ENCODE results near the gene FARS2. TPM values are rescaled to one million over a fixed set of nuclear protein-coding genes. Genes with fewer than 3 reads are reported as not detected.

Gene FARS2
- polyA plus RNA-seq, 2 donors: 5.0 to 10.5 TPM

DNA sequence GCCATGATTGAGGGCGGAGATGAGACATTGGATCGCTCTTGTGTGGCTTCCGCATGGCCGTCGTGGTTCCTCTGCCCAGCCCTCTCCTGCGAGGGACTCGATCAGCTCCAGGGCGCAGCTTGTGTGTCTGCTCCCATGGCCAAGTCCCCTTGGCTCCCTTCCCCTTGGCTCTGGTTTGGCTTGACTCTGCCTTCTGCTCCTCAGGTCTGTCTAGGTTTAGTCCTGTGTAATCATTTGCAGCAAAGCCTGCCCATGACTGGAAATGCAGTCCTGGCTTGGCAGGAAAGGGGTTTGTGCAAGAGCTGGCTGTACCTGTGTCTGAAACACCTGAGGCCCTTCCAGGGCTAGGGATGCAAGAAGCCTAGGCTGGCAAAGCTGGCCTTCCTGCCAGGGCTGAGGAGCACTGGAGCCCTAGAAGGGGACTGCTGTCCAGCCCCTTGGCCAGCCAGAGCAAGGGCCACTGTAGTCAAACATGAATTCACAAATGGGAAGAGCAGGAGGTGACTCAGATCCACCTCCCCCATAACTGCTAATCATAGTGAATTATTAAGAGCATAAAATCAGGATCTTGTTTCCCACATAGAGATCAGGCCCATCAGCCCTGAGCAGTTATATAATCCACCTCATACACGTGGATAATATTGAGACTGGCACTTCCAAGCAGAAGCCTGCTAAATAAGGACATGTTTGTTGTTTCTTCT, 196.8 kb downstream of the FARS2 start:
- H3K4me3 ChIP-seq (ENCODE audit: low read depth in 1 of 2, low read length in 2 of 2): peak overlapping the region in 1 of 2 donors; percentile 38
- no peaks in the 10 kb centered on the region for H3K9me3 ChIP-seq (ENCODE audit: control insufficient read depth in 2 of 2, insufficient read depth in 1 of 2, low read depth in 1 of 2, low read length in 1 of 2)
- no peaks in the 10 kb centered on the region for H3K27me3 ChIP-seq (ENCODE audit: control insufficient read depth in 1 of 2, insufficient read depth in 2 of 2, low read length in 2 of 2)
- H3K4me1 ChIP-seq (ENCODE audit: control insufficient read depth in 2 of 2, insufficient read depth in 2 of 2, low read length in 1 of 2): peaks cover 3 to 10% of the 10 kb centered on the region in 2 donors
- peaks cover 2% of the 10 kb centered on the region in 2 donors for H3K36me3 ChIP-seq (ENCODE audit: control insufficient read depth in 2 of 2, insufficient read depth in 2 of 2, low read length in 1 of 2)
- H3K27ac ChIP-seq (ENCODE audit: low read depth in 2 of 2, low read length in 1 of 2): peak overlapping the region; percentile 68 to 93
- WGBS, 2 donors: 54 to 55% methylated on average over 9 of the region's 9 CpGs

DNA sequence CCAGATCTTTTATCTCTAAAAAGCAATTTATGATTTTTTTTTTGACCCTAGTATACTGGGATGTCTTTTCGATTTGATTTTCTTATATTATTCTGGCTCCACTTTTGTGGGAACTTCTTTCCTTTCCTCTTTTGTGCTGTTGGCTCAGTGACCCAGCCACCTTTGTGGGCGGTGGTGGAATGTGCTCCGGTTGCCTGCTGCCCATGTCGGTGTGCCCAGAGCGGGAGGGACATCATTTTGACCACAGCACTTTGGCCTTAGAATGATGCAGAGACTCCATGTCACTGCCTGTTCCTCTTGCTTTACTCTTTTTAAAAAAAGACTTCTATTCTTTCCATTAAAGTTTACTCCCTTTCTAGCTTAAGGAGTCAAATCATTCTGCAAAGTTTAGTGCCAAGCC, 198.0 kb downstream of the FARS2 start:
- Histone ChIP-seq H3K9me3 (ENCODE audit: control insufficient read depth in 2 of 2, insufficient read depth in 1 of 2, low read depth in 1 of 2, low read length in 1 of 2) (no peaks in the 10 kb centered on the region), H3K4me1 (ENCODE audit: control insufficient read depth in 2 of 2, insufficient read depth in 2 of 2, low read length in 1 of 2) (peaks cover 3 to 10% of the 10 kb centered on the region in 2 donors), H3K36me3 (ENCODE audit: control insufficient read depth in 2 of 2, insufficient read depth in 2 of 2, low read length in 1 of 2) (peaks cover 0 to 2% of the 10 kb centered on the region in 2 donors), H3K27me3 (ENCODE audit: control insufficient read depth in 1 of 2, insufficient read depth in 2 of 2, low read length in 2 of 2) (no peaks in the 10 kb centered on the region), H3K27ac (ENCODE audit: low read depth in 2 of 2, low read length in 1 of 2) (no peak overlapping the region), H3K4me3 (ENCODE audit: low read depth in 1 of 2, low read length in 2 of 2) (no peak overlapping the region)
- WGBS, 2 donors: 87 to 88% methylated on average over 5 of the region's 5 CpGs

DNA sequence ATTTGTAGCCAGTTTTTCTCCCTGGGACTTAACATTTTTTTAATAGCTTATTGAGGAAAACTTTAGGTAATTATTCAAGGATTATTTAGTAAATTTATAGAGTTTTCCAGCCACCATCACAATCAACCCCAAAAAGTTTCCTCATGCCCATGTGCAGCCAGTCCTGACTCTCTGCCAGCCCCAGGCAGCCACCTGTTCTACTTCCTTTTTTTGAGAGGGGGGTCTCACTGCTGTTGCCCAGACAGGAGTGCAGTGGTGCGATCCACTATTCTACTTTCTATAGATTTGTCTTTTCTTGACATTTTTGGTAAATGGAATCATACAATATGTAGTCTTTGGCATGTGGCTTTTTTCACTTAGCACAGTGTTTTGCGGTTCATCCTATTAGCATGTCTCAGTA, 200.1 kb downstream of the FARS2 start:
- Histone ChIP-seq H3K36me3 (ENCODE audit: control insufficient read depth in 2 of 2, insufficient read depth in 2 of 2, low read length in 1 of 2) (no peaks in the 10 kb centered on the region), H3K4me3 (ENCODE audit: low read depth in 1 of 2, low read length in 2 of 2) (no peak overlapping the region), H3K27me3 (ENCODE audit: control insufficient read depth in 1 of 2, insufficient read depth in 2 of 2, low read length in 2 of 2) (no peaks in the 10 kb centered on the region), H3K9me3 (ENCODE audit: control insufficient read depth in 2 of 2, insufficient read depth in 1 of 2, low read depth in 1 of 2, low read length in 1 of 2) (no peaks in the 10 kb centered on the region), H3K27ac (ENCODE audit: low read depth in 2 of 2, low read length in 1 of 2) (no peak overlapping the region), H3K4me1 (ENCODE audit: control insufficient read depth in 2 of 2, insufficient read depth in 2 of 2, low read length in 1 of 2) (peaks cover 3 to 10% of the 10 kb centered on the region in 2 donors)
- WGBS, 2 donors: 80 to 97% methylated on average over 2 of the region's 2 CpGs

DNA sequence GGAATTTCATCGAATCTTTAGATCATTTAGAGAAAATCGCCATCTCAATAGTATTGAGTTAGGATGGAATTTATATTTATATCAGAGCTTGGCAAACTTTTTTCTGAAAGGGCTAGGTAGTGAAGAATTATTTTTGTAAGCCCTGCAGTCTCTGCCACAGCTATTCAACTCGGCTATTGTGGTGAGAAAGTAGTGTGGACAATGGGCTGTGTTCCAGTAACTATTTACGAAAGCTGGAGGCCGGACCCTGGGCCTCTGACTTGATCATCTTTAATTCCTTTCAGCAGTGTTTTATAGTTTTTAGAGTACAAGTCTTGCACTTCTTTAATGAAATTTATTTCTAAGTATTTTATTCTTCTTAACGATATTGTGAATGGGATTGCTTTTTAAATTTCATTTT, 201.5 kb downstream of the FARS2 start:
- Histone ChIP-seq H3K27me3 (ENCODE audit: control insufficient read depth in 1 of 2, insufficient read depth in 2 of 2, low read length in 2 of 2) (no peaks in the 10 kb centered on the region), H3K9me3 (ENCODE audit: control insufficient read depth in 2 of 2, insufficient read depth in 1 of 2, low read depth in 1 of 2, low read length in 1 of 2) (no peaks in the 10 kb centered on the region), H3K4me3 (ENCODE audit: low read depth in 1 of 2, low read length in 2 of 2) (no peak overlapping the region), H3K36me3 (ENCODE audit: control insufficient read depth in 2 of 2, insufficient read depth in 2 of 2, low read length in 1 of 2) (no peaks in the 10 kb centered on the region), H3K27ac (ENCODE audit: low read depth in 2 of 2, low read length in 1 of 2) (no peak overlapping the region), H3K4me1 (ENCODE audit: control insufficient read depth in 2 of 2, insufficient read depth in 2 of 2, low read length in 1 of 2) (peaks cover 3% of the 10 kb centered on the region in 2 donors)
- WGBS, 2 donors: 88 to 89% methylated on average over 6 of the region's 6 CpGs

GRCh38 chr6:5463690-5464089, 202.4 kb downstream of the FARS2 start:
- 93% methylated on average over 3 of the region's 3 CpGs for WGBS, 2 donors
- Histone ChIP-seq H3K36me3 (ENCODE audit: control insufficient read depth in 2 of 2, insufficient read depth in 2 of 2, low read length in 1 of 2) (no peaks in the 10 kb centered on the region), H3K27me3 (ENCODE audit: control insufficient read depth in 1 of 2, insufficient read depth in 2 of 2, low read length in 2 of 2) (no peaks in the 10 kb centered on the region), H3K4me3 (ENCODE audit: low read depth in 1 of 2, low read length in 2 of 2) (no peak overlapping the region), H3K9me3 (ENCODE audit: control insufficient read depth in 2 of 2, insufficient read depth in 1 of 2, low read depth in 1 of 2, low read length in 1 of 2) (no peaks in the 10 kb centered on the region), H3K4me1 (ENCODE audit: control insufficient read depth in 2 of 2, insufficient read depth in 2 of 2, low read length in 1 of 2) (no peaks in the 10 kb centered on the region), H3K27ac (ENCODE audit: low read depth in 2 of 2, low read length in 1 of 2) (no peak overlapping the region)

- H3K9me3 ChIP-seq (ENCODE audit: control insufficient read depth in 2 of 2, insufficient read depth in 1 of 2, low read depth in 1 of 2, low read length in 1 of 2): no peaks in the 10 kb centered on the region
- 94 to 95% methylated on average over 6 of the region's 6 CpGs for WGBS, 2 donors
- H3K36me3 ChIP-seq (ENCODE audit: control insufficient read depth in 2 of 2, insufficient read depth in 2 of 2, low read length in 1 of 2): peaks cover 0 to 2% of the 10 kb centered on the region in 2 donors
- H3K4me3 ChIP-seq (ENCODE audit: low read depth in 1 of 2, low read length in 2 of 2): no peak overlapping the region
- no peak overlapping the region for H3K27ac ChIP-seq (ENCODE audit: low read depth in 2 of 2, low read length in 1 of 2)
- H3K4me1 ChIP-seq (ENCODE audit: control insufficient read depth in 2 of 2, insufficient read depth in 2 of 2, low read length in 1 of 2): no peaks in the 10 kb centered on the region
- H3K27me3 ChIP-seq (ENCODE audit: control insufficient read depth in 1 of 2, insufficient read depth in 2 of 2, low read length in 2 of 2): no peaks in the 10 kb centered on the region
Observed at GRCh38 chr6:5464099-5464885, 203.0 kb downstream of the FARS2 start.

- peaks cover 0 to 3% of the 10 kb centered on the region in 2 donors for H3K36me3 ChIP-seq (ENCODE audit: control insufficient read depth in 2 of 2, insufficient read depth in 2 of 2, low read length in 1 of 2)
- H3K4me1 ChIP-seq (ENCODE audit: control insufficient read depth in 2 of 2, insufficient read depth in 2 of 2, low read length in 1 of 2): no peaks in the 10 kb centered on the region
- H3K4me3 ChIP-seq (ENCODE audit: low read depth in 1 of 2, low read length in 2 of 2): no peak overlapping the region
- 88 to 92% methylated on average over 5 of the region's 5 CpGs for WGBS, 2 donors
- H3K27ac ChIP-seq (ENCODE audit: low read depth in 2 of 2, low read length in 1 of 2): no peak overlapping the region
- H3K27me3 ChIP-seq (ENCODE audit: control insufficient read depth in 1 of 2, insufficient read depth in 2 of 2, low read length in 2 of 2): no peaks in the 10 kb centered on the region
- no peaks in the 10 kb centered on the region for H3K9me3 ChIP-seq (ENCODE audit: control insufficient read depth in 2 of 2, insufficient read depth in 1 of 2, low read depth in 1 of 2, low read length in 1 of 2)
Observed at GRCh38 chr6:5466281-5467136, 205.2 kb downstream of the FARS2 start.

DNA sequence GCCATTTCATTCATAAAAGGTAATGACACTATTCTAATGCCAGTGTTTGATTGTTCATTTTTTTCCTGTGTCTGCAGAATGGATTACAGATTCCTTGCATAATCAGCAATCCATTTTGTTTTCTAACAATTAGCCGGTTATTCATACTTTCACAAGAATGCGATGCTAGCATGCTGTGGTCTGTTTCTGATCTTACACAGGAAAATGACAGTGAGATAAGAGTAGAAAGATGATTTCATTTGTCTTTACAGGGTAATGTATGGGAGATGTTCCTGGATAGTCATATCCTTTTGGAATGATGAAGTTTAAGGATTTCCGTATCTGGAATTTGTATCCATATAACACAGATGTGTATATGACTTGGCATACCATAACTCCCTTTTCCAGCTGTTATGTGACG, 207.3 kb downstream of the FARS2 start:
- 92 to 95% methylated on average over 4 of the region's 4 CpGs for WGBS, 2 donors

DNA sequence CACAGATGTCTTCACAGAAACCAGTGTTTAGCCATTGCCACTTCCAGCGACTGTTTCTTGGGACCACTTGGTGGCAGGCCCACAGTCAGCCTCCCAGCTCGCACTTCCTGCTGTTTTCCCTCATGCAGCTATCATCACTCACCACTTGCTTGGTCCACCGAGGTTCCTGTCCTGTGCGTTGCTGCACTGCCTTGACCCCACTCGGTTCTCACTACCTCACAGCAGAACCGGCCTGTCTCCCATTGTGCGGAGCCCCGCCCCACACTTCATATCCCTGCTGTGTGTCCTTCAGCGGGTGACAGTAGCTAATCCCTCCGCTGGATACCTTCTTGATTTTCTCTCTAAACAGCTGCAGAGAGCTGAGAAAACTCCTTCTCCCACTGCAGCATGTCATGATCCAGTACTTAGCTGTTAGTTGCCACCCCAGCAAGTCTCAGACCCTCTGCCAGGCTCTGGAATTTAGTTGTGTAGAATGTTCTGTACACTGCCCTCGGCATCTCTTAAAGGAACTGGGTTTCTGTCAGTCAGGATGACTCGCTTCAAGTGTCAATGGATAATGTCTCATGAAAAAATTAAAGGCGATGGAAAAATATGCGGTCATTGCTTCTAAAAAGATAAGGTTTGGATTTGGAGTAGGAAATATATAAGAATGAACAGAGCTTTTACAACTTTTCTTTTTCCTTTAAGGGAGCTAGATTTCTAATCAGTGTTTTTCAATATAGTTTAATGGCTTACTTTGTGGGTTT, 208.0 kb downstream of the FARS2 start:
- WGBS, 2 donors: 89 to 90% methylated on average over 14 of the region's 14 CpGs
- Histone ChIP-seq H3K4me3 (ENCODE audit: low read depth in 1 of 2, low read length in 2 of 2) (no peak overlapping the region), H3K36me3 (ENCODE audit: control insufficient read depth in 2 of 2, insufficient read depth in 2 of 2, low read length in 1 of 2) (peaks cover 0 to 3% of the 10 kb centered on the region in 2 donors), H3K4me1 (ENCODE audit: control insufficient read depth in 2 of 2, insufficient read depth in 2 of 2, low read length in 1 of 2) (no peaks in the 10 kb centered on the region), H3K27ac (ENCODE audit: low read depth in 2 of 2, low read length in 1 of 2) (no peak overlapping the region), H3K9me3 (ENCODE audit: control insufficient read depth in 2 of 2, insufficient read depth in 1 of 2, low read depth in 1 of 2, low read length in 1 of 2) (no peaks in the 10 kb centered on the region), H3K27me3 (ENCODE audit: control insufficient read depth in 1 of 2, insufficient read depth in 2 of 2, low read length in 2 of 2) (no peaks in the 10 kb centered on the region)

More for the DNA sequence above, 207.3 kb downstream of the FARS2 start:
- no peaks in the 10 kb centered on the region for H3K4me1 ChIP-seq (ENCODE audit: control insufficient read depth in 2 of 2, insufficient read depth in 2 of 2, low read length in 1 of 2)
- no peaks in the 10 kb centered on the region for H3K27me3 ChIP-seq (ENCODE audit: control insufficient read depth in 1 of 2, insufficient read depth in 2 of 2, low read length in 2 of 2)
- H3K4me3 ChIP-seq (ENCODE audit: low read depth in 1 of 2, low read length in 2 of 2): no peak overlapping the region
- no peak overlapping the region for H3K27ac ChIP-seq (ENCODE audit: low read depth in 2 of 2, low read length in 1 of 2)
- H3K36me3 ChIP-seq (ENCODE audit: control insufficient read depth in 2 of 2, insufficient read depth in 2 of 2, low read length in 1 of 2): peaks cover 0 to 3% of the 10 kb centered on the region in 2 donors
- H3K9me3 ChIP-seq (ENCODE audit: control insufficient read depth in 2 of 2, insufficient read depth in 1 of 2, low read depth in 1 of 2, low read length in 1 of 2): no peaks in the 10 kb centered on the region

All from esophagus (tissue), 2 donors.